Middle frontal gyrus (tissue), 1 donor: Measurements from ENCODE around the gene MYL4.
"Not testable (repeated sequence)": the region's sequence is repeated elsewhere in the genome, so short reads cannot be mapped to it uniquely, and the experiment has no call there.

ENCODE experiments used
- DNase-seq: peaks from one replicate; pipeline ENCODE4 v3.0.0-alpha.2; 2015; ENCODE audit warnings: low spot score; ENCODE audit errors: extremely low spot score

The MYL4 gene

DNA sequence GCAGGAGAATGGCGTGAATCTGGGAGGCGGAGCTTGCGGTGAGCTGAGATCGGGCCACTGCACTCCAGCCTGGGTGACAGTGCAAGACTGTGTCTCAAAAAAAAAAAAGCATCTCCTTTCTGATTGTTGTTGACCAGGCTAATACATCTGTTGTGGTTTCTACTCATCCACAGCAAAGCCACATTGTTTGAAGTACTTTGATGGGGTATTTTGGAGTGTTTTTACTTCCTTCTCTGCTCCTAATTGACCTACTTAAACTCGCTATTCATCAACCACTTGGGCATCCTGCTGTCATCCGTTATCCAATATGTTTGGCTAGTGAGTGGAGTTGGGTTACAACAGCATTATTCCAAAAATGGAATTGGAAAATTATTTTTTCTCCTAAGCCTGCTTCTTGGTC, 16.6 kb upstream of the MYL4 start:
- no peak for DNase-seq

DNA sequence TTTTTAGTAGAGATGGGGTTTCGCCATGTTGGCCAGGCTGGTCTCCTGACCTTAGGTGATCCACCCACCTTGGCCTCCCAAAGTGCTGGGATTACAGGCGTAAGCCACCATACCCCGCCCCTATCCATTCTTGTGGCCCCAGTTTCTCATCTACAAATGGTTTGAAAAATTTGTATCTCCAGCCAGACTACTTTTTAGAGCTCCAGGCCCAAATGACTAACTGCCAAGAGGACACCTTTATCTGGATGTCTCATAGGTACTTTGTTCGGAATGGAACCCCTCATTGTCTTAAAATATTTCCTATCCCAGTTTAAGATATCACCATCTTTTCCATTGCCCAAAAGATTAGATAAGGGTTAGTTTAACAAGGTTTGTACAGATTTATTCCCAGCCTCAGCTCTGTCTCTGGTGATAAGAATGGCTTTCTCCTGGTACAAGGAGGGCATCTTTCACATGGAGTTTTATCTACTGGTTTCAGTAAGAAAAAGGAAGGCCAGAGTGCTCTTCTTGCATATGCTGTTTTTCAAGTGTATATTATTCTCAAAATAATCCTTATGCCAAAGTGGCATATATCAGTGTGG, 15.1 kb upstream of the MYL4 start:
- DNase-seq = no peak

DNA sequence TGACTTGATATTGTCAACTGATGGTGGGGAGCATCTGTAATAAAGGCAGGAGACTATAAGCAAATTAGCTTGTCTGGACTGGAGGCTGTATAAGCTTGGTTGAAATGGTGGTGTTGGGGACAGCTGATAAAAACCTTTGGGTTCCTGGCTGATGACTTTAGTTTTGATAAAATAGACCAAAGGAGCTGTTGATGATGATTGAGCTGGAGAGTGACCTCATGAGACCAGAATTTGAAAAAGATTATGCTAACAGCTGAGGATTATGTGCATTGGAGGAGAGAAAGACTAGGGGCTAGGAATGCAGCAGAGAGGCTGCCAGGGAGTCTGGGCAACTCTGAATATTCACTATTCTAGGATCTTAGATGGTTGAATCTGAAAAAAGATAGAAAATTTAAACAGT, 11.3 kb upstream of the MYL4 start:
- DNase-seq = no peak

DNA sequence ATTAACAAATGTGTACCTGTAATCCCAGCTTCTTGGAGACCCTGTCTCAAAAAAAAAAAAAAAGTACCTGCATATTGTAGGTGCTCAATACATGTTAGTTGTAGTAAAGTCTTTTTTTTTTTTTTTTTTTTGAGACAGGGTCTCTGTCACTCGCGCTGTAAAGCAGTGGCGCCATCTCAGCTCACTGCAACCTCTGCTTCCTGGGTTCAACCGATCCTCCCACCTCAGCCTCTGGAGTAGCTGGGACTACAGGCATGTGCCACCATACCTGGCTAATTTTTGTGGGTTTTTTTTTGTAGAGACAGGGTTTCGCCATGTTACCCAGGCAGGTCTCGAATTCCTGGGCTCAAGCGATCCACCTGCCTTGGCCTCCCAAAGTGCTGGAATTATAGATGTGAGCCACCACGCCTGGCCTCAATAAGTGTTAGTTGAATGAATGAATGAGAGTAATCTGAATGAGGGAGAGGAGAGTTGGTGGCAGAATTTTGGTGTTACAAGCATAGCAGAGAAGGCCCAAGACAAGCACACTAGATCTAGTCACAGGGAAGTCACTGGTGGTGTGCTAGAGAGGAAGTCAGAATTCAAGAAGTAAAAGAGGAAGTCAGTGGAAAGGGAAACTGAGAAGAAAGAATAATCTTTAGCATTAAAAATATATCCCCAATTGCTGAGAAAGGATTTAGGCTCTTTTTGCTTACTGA, 9.4 kb upstream of the MYL4 start:
- DNase-seq = no peak

DNA sequence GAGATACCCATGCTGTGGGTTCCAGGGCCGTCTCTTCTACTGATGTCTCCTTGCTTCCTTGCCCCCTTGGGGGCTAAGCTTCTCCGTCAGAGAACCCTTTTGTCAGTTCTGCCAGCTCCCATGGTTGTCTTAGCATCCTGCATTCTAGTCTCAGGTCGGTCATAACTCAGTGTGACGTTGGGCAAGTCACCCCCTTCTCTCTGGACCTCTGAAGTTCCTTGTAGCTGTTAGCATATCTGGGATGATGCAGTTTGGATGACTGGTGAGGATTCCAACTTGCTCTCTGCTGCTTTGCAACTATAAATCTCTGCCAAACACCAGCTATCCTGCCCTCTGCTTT, 8.9 kb upstream of the MYL4 start:
- DNase-seq = no peak

DNA sequence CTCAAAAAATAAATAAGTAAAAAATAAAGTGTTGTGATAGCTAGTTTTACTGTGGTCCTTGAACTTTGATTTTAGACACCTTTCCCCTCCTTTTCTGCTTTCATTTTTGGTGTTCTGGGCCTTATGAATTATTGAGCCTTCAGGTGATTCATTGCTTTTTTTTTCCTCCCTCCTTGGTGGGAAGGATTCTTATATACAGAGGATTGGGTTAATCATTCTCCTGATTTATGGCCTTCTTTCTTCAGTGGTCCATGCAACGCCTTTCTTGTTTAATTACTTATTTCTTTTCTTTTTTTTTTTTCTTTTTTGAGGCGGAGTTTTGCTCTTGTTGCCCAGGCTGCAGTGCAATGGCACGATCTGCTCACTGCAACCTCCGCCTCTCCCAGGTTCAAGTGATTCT, 8.0 kb upstream of the MYL4 start:
- no peak for DNase-seq

DNA sequence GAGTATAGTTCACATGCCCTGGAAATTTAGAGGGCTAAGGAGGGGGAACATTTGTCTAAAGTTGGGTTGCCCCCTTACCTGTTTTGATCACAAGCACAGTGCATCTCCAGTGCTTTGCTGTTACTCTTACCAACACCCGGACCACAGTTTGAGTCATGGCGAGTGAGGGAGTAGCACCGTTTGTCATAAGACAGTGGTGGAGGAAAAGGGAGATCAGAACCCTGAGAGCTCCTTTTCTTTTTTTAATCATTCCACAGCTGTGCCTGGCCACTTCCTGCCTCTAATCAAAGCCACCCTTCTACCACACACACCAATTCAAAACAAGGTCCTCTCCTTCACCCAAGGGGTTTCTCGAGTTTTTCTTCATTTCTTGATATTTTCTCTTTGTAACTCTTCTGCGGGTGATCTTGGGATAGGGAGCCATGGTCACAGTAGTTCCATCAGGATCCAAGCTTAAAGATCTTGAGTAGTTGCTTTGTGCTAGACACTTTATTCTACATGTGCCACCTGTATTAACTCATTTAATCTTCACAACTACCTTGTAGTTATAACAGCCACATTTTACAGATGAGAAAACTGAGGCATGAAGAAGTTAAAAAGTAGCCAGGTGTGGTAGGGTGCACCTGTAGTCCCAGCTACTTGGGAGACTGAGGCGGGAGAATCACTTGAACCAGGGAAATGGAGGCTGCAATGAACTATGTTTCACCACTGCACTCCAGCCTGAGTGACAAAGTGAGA, 5.0 kb upstream of the MYL4 start:
- no peak for DNase-seq

DNA sequence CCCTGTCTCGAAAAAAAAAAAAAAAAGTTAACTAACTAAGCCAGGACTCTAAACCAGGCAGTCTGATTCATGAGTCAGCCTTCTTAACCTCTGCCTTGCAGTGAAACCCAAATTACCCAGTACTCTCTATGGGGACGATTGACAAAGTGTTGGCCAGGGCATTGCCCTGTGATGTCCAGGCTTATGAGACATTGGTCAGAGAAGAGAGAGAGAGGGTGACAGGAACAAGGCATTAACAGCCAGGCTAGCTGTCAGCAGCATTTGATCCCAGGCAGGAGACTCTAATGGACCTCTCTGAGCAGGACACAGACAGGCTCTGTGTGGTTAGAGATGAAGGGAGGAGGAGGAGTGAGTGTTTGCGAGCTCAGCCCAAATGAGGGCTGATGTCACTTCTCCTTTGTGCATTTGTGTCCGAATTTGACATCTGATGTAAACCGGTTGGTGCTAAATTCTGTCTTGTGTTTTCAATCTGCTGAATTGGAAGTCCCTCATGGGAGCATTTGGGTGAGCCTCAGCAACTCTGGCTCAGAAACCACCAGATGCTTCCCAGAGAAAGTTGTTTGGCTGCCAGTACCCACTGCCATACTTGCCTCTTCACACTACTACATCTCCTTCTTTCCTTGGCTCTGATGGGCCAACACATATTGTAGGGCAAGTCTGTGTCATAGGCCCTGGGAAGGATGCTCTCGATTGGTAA, 4.3 kb upstream of the MYL4 start:
- DNase-seq = no peak

DNA sequence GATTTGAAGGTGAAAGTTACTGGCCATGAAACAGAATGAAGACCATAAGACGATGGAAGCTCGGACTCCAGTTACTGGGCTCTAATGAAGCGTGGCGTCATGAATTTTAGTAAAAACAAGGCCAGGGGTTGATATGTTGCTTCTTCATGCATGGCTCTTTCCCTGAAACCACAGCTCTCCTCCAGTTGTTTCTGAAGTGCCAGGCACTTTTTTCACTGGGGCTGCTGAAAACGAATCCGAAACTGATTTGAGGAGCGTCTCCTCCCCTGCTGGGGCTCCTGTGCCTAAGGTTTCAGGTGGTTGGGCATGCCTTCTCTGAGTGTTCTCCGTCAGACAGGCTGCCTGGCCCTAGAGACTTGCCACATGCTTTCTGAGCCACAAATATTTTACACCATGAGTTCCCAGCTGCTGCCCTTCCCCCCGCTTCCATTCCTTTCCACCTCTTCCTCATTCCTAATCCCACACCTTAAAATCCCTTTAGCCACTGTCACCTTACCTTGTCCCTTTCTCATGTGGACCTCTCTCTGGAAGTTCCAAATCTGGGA, 3.7 kb upstream of the MYL4 start:
- no peak for DNase-seq

DNA sequence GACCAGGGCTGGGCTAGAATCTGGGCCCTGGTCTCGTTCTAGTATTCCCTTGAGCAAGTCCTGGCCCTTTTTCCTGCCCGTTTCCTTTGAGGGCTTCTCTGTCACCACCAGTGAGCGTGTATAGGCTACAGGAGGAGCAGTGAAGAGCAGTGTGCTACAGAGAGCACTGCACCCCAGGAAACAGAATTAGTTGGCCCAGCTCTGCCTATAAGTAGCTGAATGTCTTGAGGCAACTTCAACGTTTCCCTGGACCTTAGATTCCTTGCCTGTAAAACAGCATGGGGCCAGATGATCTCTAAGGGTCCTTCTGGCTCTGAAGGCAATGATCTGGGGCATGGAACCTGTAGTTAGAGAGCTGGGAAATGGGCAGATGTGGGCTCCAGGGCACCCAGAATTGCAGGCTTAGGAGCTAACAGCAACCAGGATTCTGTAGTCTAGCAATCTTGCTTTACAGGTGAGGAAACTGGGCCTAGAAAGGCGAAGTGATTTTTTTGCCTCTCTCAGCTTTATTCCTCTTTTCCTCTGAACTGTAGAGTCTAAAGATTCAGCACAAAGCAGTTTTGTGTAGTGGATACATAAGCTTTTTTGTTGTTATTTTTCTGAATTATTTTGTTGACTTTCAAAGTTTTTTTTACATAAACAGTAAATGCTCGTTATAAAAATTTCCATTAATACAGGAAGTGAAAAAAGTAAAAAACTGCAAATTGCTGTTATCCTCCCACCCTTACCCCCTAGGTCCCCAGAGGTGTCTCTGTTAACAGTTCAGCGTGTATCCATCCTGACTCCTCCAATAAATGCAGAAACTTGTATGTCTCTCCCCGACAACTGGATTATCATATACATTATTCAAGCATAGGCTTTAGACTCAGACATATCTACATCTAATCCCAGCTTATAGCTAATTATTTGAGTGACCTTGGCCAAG, 1.7 kb upstream of the MYL4 start:
- DNase-seq = no peak

DNA sequence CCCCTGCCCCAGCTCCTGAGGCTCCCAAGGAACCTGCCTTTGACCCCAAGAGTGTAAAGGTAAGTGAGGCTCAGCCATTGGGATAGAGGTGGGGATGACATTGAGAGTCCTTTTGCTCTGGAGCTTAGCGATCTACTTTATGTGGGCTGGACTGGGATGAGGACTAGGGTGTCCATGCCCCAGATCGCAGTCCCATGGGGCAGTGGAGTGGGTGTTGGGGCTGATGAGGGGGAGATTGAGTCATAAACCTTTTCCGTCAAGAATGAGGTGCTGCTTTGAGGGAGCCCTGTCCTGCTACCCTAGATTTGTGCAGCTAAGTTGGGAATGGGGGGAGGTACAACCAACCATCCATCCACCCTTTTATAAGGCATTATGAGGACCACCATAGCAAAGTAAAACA, 351 bp downstream of the MYL4 start:
- no peak for DNase-seq

DNA sequence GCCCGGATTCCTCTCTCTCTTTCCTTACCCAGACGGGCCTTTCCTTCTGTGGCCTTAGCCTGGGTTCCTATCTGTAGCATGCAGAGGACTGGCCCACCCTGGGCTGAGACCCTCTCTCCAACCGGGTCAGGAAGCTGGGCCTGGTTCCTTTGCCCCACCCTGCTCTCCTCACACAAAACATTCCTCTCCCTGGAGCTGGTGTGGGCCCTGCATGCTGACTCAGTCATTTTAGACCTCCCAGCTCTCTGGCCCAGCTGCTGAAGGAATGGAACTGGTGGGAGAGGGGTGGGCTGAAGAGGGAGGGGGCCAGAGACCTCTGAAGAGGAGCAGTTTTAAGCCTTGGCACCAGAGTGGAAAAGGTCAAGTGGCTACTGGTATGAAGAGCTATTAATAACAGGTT, 957 bp downstream of the MYL4 start:
- DNase-seq = no peak

DNA sequence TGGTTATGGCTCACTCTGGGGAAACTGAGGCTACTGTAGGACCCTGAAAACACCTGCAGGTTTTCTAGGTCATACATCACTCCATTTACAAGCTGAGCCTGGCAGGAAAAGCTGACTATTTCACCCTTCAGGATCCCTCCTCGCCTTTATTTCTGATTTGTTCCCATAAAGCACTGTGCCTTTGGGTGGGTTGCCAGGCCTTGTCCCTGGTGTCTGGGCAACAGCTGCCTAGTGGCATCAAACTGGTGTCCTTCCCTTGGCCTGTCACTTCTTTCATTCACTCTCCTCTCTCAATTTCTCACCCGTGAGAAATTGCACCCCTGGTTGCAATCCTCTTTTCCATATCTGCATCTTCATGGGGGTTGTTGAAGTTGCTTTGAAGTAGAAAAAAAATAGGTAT, 1.6 kb downstream of the MYL4 start:
- no peak for DNase-seq

DNA sequence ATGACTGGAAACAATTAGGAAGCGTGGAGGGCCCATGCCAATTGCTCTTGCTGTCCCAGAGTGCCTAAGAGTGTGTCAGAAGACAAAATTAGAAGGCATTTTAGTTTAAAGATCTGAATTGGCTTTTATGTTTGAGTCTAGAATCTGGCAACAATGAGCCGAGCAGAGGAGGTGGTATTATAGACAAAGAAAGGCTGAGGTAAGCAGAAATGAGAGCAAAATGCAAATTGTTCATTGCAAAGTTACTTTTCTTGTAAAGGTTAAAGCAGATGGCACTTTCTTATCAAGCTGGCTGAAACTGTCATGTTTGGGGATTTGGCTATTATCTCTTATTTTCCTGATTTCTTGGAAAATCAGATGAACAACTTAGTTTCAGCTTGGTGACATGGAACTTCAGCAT, 3.3 kb downstream of the MYL4 start:
- no peak for DNase-seq

DNA sequence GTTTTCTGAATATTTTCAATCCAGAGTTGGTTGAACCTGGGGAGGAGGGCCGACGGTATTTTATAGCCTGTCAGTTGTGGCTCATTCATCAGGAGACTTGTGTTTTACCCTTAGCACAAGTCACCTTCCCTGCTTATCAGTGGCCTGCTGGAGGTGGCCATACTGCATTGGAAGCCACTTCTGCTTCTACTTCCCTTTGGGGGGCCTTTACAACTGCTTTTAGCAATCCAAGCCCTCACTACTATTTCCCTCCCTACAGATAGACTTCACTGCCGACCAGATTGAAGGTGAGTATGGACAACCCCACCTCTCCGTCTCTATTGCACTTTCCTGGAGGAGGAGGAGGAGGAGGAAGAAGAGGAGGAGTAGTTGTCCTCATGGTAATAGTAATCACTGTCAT, 4.4 kb downstream of the MYL4 start:
- no peak for DNase-seq

DNA sequence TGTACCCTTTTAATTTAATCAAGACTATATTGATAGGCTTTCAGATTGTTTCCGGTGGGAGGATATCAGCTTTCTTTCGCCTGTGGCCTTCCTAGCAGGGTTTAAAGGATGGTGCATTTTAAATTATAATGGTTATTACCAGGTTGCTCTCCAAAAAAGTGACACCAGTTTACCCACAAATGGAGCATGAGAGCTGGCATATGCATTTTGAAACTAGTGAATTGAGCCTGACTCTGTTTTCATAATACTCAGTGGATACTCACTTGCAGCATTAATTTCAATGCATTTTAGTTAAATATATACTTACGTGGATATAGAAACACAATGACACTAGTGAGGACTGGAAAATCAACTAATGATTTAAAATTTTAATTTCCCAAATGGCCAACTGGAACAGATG, 5.8 kb downstream of the MYL4 start:
- DNase-seq = no peak

DNA sequence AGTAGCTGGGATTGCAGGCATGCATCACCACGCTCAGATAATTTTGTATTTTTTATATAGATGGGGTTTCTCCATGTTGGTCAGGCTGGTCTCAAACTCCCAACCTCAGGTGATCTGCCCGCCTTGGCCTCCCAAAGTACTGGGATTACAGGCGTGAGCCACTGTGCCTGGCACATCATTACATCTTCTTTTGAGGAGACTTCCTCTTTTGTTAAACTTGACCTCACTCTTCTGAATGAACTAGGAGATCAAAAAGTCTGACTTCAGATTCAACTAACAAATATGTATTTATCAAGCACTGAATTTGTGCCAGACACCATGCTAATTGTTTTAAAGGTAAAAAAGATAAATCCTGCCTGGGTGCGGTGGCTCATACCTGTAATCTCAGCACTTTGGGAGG, 7.7 kb downstream of the MYL4 start:
- not testable (repeated sequence) for DNase-seq

DNA sequence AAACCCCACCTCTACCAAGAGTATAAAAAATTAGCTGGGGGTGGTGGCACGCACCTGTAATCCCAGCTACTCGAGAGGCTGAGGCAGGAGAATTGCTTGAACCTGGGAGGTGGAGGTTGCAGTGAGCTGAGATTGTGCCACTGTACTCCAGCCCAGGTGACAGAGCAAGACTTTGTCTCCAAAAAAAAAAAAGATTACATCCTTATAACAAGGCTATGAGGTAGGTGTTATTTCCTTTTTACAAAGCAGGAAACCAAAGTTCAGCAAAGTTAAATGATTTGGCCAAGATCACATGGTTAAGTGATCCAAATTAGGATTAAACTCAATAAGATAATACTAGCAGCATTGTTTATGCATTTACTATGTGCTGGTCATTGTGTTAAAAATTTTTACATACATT, 8.1 kb downstream of the MYL4 start:
- not testable (repeated sequence) for DNase-seq

DNA sequence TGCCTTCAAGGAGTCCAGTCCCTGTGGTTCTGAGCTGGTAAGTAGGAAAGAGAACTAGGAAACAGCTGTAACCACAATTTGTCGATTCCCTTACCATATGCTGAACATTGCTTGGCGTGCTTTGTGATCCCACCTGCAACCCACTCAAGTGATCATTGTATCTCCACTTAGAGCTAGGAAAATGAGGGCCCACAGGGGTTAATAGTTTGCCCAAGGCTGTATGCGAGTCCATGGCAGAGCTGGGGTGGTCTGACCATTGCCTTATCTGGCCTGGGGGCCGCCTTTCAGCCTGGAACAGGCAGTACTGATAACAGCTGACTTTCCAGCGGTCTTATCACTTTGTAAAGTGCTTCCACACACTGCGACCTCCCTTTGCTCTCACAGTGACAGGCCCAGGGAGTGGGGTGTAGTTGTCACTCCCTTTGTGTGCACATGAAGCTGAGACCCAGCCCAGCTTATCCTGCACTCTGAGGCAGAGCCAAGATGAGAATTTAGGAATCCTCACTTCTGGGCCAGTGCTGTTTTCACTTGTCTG, 9.8 kb downstream of the MYL4 start:
- no peak for DNase-seq

DNA sequence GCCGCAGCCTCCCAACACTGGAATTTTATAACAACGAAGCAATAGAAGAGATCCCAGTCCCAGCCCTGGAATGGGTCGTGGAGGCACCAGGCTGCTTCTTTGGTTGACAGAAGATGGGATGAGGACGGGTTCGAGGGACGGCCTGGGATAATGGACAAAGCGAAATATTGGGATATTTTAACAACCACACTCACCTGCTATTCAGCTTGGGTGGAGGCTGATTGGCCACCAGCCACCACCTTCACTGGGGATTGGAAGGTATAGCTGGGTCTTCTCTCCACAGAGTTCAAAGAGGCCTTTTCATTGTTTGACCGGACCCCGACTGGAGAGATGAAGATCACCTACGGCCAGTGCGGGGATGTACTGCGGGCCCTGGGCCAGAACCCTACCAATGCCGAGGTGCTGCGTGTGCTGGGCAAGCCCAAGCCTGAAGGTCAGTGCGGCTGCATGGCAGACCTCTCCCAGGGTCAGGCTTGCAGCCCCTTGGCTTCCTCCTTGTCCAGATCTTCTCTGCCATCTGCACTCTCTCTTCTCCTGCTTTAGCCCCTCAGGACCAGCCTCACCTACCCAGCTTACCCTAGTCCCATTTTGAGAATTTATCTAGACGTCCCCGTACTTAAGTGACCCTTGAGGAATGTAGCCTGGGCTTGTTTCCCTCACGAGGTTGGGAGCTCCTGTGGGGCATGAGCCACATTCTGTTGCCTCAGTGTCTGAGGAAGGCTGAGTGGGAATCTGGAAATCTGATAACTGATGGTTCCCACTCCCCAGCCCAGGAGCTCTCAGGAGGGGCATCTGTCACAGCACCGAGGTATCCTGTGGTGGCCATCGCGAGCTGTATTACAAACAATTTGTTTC, 10.7 kb downstream of the MYL4 start:
- DNase-seq = no peak
